Frontal cortex (tissue), 4 donors: ENCODE measurements around the gene NAALADL1. TPM values are rescaled to one million over a fixed set of nuclear protein-coding genes. Genes with fewer than 3 reads are reported as not detected.
"Not testable (repeated sequence)": the region's sequence is repeated elsewhere in the genome, so short reads cannot be mapped to it uniquely, and the experiment has no call there.

ENCODE experiments used
- DNase-seq, 2 donors: peaks; one replicate each; pipeline ENCODE4 v3.0.0; 2012; ENCODE audit warnings: low spot score in 2 of 2
- FAIRE-seq: peaks from 2 replicates; lab custom pipeline; 2012; peaks lifted over from hg19 to GRCh38; lab: Jason Lieb, UNC
- total RNA-seq: library from RNA; depleted of rRNA; stranded (reverse); fragments of >200 nt; gene quantifications from one replicate; pipeline ENCODE4 v1.2.3, GENCODE V29; 2014
- donor health status: control.
- donor health status: control.
- donor health status: control.

Gene NAALADL1
- total RNA-seq, 1 donor from 2014 or later = 4.1 TPM

DNA sequence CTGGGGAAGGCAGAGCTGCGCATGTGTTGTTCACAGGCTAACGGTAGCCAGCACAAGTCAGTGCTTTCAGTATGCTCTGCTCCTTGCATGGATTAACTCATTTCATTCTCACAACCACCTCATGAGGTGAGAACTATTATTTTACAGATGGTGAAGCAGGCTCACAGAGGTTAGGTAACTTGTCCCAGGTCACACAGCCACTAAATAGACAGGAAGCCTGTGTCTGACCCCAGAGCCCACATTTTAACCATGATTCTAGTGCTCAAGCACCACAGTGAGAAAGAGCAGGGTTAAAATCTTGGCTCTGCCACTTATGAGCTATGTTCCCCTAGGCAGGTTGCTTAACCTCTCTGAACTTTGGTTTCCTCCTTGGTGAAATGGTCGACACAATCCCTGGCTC, 37.4 kb downstream of the NAALADL1 start:
- DNase-seq (no peak), FAIRE-seq (no peak)

DNA sequence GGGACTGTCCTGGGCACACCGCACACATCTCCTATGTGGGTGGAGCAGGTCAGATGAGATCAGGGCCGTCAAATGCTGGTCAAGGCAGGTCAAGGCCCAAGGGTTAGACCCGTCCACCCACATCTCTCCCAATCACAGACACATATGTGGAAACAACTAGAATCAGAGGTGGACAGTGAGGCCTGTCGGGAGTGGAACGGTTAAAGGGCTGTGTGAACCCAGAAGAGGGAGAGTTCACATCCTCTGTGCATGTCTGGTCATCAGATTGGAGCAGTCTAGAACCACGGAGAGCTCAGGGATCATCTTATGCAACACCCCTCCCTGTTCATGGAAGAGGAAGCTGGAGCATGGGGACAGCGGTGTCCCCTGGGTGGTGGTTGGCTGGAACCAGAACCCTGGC, 38.5 kb downstream of the NAALADL1 start:
- FAIRE-seq (no peak), DNase-seq (no peak)

DNA sequence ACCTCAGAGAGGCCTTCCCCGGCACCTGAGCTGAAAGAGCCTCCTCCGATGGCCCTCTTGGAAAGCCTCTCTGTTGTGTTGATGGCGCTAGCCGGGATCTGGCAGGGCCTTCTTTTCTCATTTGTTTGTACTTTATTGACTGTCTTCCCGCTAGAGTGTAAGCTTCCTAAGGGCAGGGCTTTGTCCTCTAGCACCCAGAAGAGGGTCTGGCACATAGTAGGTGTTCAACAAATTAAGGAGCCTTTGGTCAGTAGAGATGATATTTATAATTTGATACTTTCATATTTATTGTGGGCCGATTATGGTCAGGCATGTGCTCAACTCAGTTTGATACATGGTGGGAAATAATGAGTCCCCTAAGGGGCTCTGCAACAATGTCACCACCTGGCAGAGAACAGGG, 40.4 kb downstream of the NAALADL1 start:
- DNase-seq (no peak), FAIRE-seq (no peak)

DNA sequence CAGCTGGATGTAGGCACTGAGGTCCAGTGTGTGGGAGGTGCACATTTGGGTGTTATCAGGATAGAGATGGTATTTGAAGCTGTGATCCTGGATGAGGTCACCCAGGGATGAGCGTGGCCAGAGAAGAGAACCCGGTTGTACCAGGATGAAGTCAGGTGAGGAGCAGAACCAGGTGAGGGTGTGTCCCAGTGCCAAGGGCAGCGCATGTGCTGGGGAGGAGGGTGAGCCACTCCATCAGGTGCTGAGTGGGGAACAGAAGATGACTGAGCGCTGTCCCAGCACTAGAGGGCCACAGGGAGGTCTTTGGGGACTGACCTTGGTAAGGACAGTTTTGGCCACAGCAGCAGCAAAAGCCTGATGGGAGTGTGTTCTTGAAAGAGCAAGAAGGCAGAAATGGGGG, 41.6 kb downstream of the NAALADL1 start:
- FAIRE-seq (no peak), DNase-seq (no peak)

DNA sequence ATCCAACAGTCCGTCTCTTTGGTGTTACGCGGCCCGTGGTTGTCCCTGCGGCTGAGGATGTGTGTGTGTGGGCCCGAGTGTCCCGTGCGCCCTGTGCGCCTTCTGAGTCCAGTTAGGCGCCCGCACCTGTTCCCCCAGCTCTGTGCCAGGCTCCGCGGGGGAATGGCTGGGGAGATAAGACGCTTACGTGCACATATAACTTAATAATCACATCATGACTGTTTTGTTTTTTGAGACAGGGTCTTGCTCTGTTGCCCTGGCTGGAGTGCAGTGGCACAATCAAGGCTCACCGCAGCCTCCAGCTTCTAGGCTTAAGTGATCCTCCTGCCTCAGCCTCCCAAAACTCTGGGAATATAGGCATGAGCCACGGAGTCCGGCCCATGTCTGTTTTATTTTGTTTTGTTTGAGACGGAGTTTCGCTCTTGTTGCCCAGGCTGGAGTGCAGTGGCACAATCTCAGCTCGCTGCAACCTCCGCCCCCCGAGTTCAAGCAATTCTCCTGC, 43.6 kb downstream of the NAALADL1 start:
- FAIRE-seq (no peak), DNase-seq (no peak)

DNA sequence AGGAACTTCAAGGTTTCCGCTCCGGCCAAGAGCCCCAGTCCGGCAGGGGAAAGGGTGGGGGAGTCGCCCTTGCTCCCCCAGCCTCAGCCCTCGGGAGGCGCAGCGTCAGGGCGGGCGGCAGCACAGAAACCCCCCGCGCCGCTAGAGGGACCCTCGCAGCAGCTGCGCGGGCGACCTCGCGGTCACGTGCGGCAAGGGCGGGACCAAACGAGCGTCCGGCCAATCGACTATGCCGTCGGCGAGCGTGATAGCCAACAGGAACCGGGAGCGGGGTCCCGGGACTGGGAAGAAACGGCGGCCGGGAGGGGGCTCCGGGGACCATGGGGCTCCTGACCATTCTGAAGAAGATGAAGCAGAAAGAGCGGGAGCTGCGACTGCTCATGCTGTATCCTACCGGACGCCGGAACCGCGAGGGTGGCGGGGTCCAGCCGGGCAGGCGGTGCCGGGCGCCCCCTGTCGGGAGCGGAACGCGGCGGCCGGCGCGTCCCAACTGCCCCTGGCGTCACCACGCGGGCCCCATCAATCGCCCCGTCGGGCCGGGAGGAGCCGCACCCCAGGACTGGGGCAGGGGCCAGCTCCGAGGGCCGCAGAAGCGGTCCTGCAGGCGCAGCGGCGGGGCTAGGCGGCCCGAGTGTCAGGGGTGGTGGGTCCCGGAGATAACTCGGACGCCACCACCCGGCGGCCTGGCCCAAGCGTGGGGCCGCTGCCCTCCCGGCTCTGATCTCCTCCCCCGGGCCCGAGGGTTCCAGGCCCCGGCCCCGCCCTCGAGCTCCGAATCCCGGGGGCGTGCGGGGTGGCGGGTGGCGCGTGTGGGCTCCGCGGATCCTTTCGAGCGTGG, 44.2 kb downstream of the NAALADL1 start, which contains the start of gene ARL2:
TSS of gene ARL2 (plus strand) at position 273 of the 838 bp plus-strand sequence. CDS start at position 321, 48 bp downstream.
- FAIRE-seq = no peak

DNA sequence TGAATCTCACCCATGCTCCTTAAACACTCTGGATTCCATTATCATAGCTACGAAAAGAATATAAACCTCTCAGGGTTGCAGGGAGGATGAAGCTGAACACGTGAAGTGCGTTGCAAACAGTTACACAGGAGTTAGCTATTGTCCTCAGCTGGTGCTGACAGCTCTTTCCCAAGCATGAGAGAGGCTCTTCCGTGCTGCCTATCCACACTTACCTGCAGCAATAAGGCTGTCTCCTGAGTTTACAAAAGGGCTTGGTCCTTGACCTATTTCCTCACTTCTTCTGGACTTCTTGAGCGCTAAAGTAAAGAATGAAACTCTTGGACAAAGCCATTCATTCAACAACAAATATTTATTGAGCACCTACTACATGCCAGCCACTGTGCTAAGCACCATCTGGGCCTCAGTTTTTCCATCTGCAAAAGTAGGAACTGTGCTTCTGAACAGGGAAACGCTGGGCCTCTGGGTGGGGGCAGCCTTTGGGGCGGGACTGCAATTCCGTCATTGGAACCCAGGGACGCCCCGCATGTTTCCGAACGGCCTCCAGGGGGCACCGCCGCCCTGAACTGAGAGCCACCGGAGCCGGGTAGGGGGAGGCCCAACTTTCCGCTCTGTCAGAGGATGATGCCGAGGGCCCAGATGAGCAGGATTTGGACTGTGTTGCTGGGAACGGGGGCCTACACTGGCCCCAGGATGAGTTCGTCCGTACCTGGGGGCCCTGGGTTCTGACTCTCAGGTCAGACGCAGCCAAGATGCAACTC, 45.0 kb downstream of the NAALADL1 start:
- peak; percentile 87 to 92 for DNase-seq

More for the DNA sequence above, 44.2 kb downstream of the NAALADL1 start, which contains the start of gene ARL2:
- DNase-seq = peak; percentile 96 to 98

DNA sequence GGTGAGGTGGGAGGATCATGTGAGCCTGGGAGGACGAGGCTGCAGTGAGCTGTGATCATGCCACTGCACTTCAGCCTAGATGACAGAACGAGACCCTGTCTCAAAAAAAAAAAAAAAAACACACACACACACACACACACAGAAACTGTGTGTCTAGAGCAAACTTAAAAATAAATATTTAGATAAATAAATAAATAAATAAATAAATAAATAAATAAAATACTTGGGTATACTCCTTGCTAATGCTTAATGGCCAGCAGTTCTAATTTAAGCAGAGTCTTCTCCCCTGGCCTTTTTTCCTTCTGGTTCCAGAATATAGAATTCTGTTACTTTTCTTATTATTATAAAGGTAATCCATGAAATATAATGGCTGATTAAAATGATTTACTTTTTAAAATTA, 49.5 kb downstream of the NAALADL1 start:
- FAIRE-seq = no peak
- no peak for DNase-seq

More for the DNA sequence above, 45.0 kb downstream of the NAALADL1 start:
- FAIRE-seq = no peak

DNA sequence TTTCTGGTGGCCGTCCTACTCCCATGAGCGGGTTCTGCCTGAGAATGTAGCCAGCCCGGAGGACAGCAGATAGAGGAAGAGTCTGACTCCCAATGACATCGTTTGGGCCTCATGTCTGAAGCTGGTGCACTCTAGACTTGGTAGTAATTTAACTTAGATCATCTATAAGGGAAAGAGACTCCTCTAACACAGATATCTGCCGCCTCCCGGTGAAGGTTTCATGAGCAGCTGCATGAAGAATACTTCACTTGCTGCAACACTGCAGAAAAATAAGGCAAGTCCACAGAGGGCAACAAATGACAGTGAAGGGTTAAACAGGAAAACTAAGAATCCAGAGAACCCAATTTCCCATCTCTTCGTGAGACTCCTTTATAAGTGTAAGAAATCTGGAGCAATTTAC, 50.3 kb downstream of the NAALADL1 start:
- FAIRE-seq (no peak), DNase-seq (no peak)

DNA sequence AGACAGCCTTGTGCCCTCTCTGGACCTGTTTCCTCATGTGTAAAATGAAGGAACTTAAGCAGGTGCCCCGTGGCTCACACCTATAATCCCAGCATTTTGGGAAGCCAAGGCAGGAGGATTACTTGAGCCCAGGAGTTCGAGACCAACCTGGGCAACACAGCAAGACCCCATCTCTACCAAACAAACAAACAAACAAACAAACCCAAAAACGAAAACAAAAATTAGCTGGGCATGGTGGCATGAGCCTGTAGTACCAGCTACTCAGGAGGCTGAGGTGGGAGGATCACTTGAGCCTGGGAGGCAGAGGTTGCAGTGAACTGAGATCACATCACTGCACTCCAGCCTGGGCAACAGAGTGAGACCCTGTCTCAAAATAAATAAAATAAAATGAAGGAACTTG, 54.4 kb downstream of the NAALADL1 start:
- FAIRE-seq, DNase-seq: not testable (repeated sequence)

DNA sequence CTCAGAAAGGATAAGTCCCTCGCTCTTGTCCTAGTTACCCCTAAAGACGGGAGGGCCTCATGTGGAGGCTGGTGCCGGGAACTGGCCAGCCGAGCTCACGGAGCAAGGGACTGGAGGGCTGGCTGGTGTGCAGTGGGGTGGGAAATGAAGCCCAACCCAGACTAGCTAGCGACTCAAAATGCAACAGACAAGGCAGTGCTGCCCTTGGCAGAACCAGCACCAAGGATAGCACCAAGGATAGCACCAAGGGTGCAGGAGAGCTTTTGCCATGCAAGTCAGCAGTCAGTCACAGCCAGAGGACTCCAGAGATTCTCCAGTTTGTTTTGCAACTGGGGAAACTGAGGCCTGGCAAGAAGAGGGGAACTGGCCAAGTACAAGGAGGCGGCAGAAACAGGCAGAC, 55.1 kb downstream of the NAALADL1 start:
- no peak for FAIRE-seq
- DNase-seq = no peak

DNA sequence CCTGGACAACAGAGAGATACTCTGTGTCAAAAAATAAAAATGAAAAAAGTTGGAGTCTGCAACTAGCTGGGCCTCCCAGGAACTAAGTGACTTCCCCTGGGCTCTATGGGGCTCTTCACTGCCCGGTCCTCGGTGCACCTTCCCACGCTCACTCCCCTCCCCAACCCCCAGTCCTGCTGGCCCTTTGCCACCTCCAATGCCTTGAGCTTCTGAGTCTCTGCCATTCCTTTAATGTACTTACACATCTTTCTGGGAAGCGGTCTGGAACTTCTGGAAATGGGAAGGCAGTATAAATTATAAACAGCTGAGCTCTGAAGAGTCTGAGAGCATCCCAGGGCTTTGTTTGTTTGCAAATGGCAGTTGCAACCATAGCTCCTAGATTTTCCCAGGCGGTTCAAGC, 55.6 kb downstream of the NAALADL1 start:
- FAIRE-seq (no peak), DNase-seq (no peak)

DNA sequence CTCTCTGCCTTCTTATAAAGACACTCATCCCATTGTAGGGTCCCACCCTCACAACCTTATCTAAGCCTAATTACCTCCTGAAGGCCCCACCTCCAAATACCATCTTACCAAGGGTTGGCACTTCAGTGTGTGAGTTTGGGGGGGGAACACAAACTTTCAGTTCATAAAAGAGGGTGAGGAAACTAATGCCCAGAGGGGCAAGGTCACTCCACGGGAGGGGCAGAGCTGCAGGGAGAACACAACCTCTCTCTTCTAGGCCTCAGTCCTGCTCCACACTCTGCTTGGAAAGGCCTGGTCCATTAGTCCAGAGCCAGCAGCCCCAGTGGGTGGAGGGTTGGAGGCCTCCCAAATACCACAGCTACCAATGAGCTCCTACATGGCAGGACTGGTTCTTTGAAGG, 58.9 kb downstream of the NAALADL1 start:
- DNase-seq (no peak), FAIRE-seq (no peak)

DNA sequence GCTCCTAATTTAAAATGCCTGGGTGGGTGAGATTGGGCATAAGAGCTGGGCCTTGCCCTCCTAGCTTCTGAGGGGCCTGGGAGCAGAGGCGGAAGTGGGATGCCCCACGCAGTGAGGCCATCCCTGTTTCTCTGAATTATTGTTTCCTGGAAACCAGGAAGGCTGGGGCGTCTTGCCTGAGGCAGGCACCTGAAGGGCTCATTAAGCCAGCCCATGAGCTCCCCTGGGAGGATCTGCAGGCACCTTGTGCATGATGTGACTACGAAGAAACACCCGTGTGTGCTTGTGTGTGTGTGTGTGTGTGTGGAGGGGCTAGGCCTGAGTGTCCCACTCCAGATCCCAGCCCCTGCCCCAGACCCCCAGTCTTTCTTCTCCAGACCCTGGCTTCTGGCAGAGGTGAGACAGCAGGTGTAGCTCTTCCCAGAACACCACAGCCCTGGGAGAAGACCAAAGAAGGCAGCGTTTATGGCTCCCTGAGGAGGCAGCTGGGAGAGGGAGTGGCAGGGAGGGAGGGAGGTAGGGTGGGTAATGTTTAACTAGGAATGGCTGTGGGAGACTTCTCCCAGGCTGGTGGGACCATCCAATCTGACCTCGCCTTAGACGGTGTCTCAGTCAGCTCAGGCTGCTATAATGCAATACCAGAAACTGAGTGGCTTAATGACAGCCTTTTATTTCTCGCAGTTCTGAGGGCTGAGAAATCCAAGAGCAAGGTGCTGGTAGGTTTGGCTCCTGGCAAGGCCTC, 59.5 kb downstream of the NAALADL1 start:
- FAIRE-seq (no peak), DNase-seq (no peak)

DNA sequence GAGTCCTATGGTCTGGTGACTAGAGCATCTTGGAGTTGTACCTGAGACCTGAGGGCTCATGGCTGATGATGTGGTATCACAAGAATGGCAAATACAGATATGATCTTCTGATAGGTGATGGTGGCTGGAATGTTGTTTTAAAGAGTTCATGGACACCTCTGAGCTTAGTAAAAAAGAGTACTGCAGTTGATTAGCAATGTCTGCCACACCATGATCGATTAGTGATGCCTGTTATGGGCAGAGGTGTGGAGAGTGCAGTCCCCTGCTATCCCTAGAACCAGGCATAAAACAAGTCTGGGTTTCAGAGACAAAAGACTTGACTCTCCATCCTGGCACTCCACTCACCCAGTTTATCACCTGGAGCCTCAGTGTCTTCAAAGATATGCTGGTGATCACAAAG, 60.2 kb downstream of the NAALADL1 start:
- no peak for DNase-seq

DNA sequence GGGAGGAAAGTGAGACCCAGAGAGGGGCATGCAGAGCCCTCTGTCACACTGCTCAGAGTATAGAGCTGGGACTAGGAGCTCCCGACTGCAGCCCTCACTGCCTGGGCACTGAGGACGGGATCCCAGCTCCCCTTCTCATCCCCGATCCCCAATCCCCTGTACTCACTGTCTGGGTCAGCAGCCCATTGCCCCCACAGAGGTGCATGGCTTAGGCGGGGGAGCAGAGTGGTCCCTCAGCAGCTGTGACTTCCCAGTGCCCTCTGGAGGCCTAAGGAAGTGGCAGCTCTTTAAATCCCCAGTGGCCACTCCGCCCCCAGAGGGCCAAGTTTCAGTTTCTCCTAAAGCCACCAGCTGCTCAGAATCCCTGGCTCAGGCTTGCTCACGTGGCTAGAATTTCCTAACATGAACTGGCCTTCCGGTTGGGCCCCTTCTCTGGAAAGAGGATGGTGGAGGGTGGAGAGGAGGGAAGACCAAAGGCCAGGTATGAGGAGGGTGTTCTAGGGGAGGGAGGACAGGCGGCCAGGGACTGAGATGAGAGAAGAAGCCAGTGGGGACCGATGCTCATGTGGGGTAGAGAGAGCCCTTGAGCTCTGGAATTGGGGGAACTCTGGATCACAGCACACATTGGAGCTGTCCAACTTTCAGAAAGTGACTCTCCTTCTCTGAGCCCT, 61.5 kb downstream of the NAALADL1 start, which contains the start of gene BATF2:
TSS of gene BATF2 (minus strand) at position 262 of the 671 bp plus-strand sequence. CDS start at position 205, 57 bp downstream.
- DNase-seq = peak; percentile 60 to 85
- FAIRE-seq = no peak

More for the DNA sequence above, 60.2 kb downstream of the NAALADL1 start:
- no peak for FAIRE-seq

DNA sequence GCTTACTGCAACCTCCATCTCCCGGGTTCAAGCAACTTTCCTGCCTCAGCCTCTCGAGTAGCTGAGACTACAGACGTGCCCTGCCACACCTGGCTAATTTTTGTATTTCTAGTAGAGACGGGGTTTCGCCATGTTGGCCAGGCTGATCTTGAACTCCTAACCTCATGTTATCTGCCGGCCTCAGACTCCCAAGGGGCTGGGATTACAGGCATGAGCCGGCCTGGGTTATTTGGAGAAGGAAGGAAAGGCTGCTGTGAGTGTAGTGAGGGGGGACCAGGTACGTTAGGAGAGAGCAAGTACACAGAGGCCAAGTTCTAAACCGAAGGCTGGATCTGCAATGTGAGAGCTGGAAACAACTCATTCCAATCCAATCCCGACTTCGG, 62.0 kb downstream of the NAALADL1 start:
- no peak for FAIRE-seq

More for the DNA sequence above, 62.0 kb downstream of the NAALADL1 start:
- no peak for DNase-seq
